Natural killer cell (primary cell): Measurements from ENCODE around the gene TLCD5. TPM values are rescaled to one million over a fixed set of nuclear protein-coding genes. Genes with fewer than 3 reads are reported as not detected.

Experiments
- ATAC-seq, 3 donors: fragments of 150-1000 bp in 2 of 3; fragments of 200-7000 bp in 1 of 3; cut with Tn5 transposase; 1 replicate in 1 of 3; 2 replicates in 2 of 3; pipeline ENCODE4 v1.10.0; 2021; ENCODE audit warnings: mild to moderate bottlenecking in 2 of 3, moderate library complexity in 2 of 3
- DNase-seq, 2 donors: peaks; one replicate each; pipeline versions ENCODE4 v3.0.0 to v3.0.0-alpha.2; 2013 to 2021; ENCODE audit warnings: mixed read lengths in 1 of 2
- H3K27ac ChIP-seq: one replicate; pipeline ENCODE4 v1.5.1; 2013; ENCODE audit warnings: mild to moderate bottlenecking, low read length
- H3K27me3 ChIP-seq: one replicate; pipeline ENCODE4 v1.6.1; 2013; ENCODE audit warnings: low read length; ENCODE audit not compliant: control insufficient read depth, insufficient read depth
- H3K36me3 ChIP-seq: one replicate; pipeline ENCODE4 v1.6.1; 2013; ENCODE audit warnings: low read length; ENCODE audit not compliant: control insufficient read depth, insufficient read depth
- H3K4me1 ChIP-seq: one replicate; pipeline ENCODE4 v1.6.1; 2013; ENCODE audit warnings: low read length; ENCODE audit not compliant: control insufficient read depth, insufficient read depth
- H3K4me3 ChIP-seq: one replicate; pipeline ENCODE4 v1.5.1; 2013; ENCODE audit warnings: low read length
- H3K9me3 ChIP-seq: one replicate; pipeline ENCODE4 v1.6.1; 2013; ENCODE audit warnings: low read length; ENCODE audit not compliant: control insufficient read depth, insufficient read depth
- H3K27ac Mint-ChIP-seq, 2 donors: one replicate each; pipeline ENCODE4 v1.8.0; 2022; ENCODE audit warnings: mild to moderate bottlenecking in 2 of 2, mixed read lengths in 2 of 2, moderate library complexity in 1 of 2
- H3K27me3 Mint-ChIP-seq, 2 donors: one replicate each; pipeline ENCODE4 v1.8.0; 2022; ENCODE audit warnings: low read depth in 2 of 2, mixed read lengths in 2 of 2
- H3K36me3 Mint-ChIP-seq: one replicate; pipeline ENCODE4 v1.8.0; 2022; ENCODE audit warnings: mixed read lengths
- H3K4me1 Mint-ChIP-seq, 2 donors: one replicate each; pipeline ENCODE4 v1.8.0; 2022; ENCODE audit warnings: mixed read lengths in 2 of 2
- H3K4me3 Mint-ChIP-seq: one replicate; pipeline ENCODE4 v1.8.0; 2022; ENCODE audit warnings: mild to moderate bottlenecking, moderate library complexity, mixed read lengths
- H3K9me3 Mint-ChIP-seq, 2 donors: one replicate each; pipeline ENCODE4 v1.8.0; 2022; ENCODE audit warnings: mixed read lengths in 2 of 2
- WGBS: methylation state at CpG from one replicate; pipeline ENCODE4 v1.1.7; 2013; ENCODE audit warnings: missing lambda C conversion rate; ENCODE audit not compliant: insufficient coverage; 5-methylcytosine and 5-hydroxymethylcytosine counted together
- intact Hi-C: fragments of 100-400 bp; cut with micrococcal nuclease; formaldehyde crosslinking; loops from one replicate; pipeline ENCODE4 v1.14.2; 2022
- total RNA-seq, 4 donors: library from RNA; stranded (reverse); fragments of 120-200 nt in 1 of 4; gene quantifications; one replicate each; pipeline versions ENCODE4 v1.2.3 to v1.2.4, GENCODE V29; 2013 to 2022
- TF ChIP-seq, protein P1 (sequence below): fragments of 200-600 bp; IDR thresholded peaks from one replicate; pipeline ENCODE4 v1.8.0; 2022; ENCODE audit warnings: antibody characterized with exemption

TLCD5 gene
- total RNA-seq, 3 donors from 2014 or later (not counting 1 experiment from before 2014, with no cell fraction given) = not detected

DNA sequence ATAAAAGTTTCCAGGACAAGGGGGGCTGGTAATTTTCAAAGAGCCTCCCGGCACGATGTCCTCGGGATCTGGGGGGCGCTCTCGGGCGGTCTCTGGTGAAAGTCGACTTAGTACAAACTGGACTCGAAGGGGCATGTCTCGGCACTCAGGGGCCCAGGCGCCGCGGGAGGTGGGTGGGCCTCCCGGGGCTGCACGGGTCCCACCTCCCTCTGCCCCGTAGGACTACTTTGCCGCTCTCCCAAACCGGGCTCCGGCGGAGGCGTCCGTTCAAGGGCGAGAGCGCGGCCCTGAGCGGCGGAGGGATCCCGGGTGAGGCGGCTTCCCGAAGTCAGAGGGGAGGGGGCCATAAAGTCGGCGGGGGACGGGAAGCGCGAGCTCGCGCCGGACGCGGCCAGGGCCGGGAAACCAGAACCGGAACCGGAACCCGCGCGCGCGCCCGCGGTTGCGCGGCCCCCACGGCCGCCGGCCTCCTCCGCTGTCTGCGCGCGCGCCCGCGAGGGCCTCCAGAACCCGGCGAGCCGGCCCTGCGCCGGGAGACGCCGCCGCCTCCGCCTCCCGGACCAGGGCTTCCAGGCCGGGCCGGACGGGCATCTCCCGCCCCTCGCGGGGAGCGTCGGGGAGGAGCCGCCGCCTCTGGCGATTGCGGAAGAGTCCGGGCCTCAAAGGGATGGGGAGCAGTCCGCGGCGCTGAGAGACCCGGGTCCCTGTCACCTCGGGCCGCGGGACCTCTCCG lies 11.0 kb downstream of the TLCD5 start, which contains the start of gene ARHGEF12:
ARHGEF12 (plus strand) TSS at position 506 of the 733 bp plus-strand sequence. CDS start 831 bp downstream, outside the sequence.
- Histone ChIP-seq H3K27me3 (peaks cover 27% of the 10 kb centered on the region), H3K27ac (peak within 1 kb of the TSS; percentile 38), H3K36me3 (no peaks in the 10 kb centered on the region), H3K4me1 (peaks cover 19% of the 10 kb centered on the region), H3K9me3 (no peaks in the 10 kb centered on the region), H3K4me3 (peak within 1 kb of the TSS; percentile 78)
- peaks cover 9% of the 10 kb centered on the region for H3K36me3 Mint-ChIP-seq
- ATAC-seq (peak; percentile 64 to 83 (median 77)), DNase-seq (peak; percentile 75 to 86)
- TF ChIP-seq, protein P1, sequence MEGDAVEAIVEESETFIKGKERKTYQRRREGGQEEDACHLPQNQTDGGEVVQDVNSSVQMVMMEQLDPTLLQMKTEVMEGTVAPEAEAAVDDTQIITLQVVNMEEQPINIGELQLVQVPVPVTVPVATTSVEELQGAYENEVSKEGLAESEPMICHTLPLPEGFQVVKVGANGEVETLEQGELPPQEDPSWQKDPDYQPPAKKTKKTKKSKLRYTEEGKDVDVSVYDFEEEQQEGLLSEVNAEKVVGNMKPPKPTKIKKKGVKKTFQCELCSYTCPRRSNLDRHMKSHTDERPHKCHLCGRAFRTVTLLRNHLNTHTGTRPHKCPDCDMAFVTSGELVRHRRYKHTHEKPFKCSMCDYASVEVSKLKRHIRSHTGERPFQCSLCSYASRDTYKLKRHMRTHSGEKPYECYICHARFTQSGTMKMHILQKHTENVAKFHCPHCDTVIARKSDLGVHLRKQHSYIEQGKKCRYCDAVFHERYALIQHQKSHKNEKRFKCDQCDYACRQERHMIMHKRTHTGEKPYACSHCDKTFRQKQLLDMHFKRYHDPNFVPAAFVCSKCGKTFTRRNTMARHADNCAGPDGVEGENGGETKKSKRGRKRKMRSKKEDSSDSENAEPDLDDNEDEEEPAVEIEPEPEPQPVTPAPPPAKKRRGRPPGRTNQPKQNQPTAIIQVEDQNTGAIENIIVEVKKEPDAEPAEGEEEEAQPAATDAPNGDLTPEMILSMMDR = no peak
- intact Hi-C loops = loop anchor here (2.0 to 5.0 kb wide), 3 partner anchors 131 to 859 kb away; no protein-coding TSS in a partner anchor
- H3K4me3 Mint-ChIP-seq = peak within 1 kb of the TSS; percentile 96
- H3K27me3 Mint-ChIP-seq = peaks cover 32 to 61% of the 10 kb centered on the region in 2 donors
- peak within 1 kb of the TSS; percentile 80 to 84 for H3K27ac Mint-ChIP-seq
- peaks cover 42 to 43% of the 10 kb centered on the region in 2 donors for H3K4me1 Mint-ChIP-seq
- WGBS = under 1% methylated on average over 92 of the region's 92 CpGs
- H3K9me3 Mint-ChIP-seq = no peaks in the 10 kb centered on the region

DNA sequence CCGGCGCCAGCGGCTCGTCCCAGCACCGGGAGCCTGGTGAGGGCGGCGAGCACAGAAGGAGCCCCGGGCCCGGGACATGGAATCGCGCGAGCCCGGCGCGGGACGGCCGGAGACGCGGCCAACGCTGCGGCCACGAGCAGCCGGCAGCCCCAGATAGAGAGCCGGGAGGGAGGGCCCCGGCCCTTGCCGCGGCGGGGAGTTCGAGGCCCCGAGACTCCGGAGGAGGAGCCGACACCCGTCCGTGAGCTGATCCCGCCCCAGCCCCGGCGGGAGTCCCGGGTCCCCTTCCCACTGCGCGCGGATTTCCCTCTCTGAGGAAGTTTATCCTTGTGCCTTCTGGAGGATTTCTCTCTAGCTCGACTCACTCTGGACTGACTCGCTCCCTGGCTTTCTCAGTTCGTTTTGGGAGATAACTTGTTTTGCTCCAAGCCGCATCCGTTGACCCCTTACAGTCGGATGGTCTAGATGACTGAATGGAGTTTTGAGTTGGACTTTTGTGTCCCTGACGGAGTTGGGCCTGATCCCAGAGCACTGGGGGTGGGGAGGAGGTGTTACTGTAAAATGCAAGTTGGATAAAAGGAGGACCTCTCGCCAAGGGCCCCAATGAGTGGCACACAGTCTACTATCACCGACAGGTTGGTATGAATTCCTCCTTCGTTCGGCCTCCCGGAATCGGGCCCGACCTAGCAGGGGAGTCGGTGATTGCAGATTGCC lies 11.7 kb downstream of the TLCD5 start:
- WGBS = under 1% methylated on average over 56 of the region's 56 CpGs
- Mint-ChIP-seq H3K4me1 (peaks cover 42 to 43% of the 10 kb centered on the region in 2 donors), H3K27ac (peak overlapping the region; percentile 80 to 84), H3K36me3 (peaks cover 9% of the 10 kb centered on the region), H3K27me3 (peaks cover 34 to 58% of the 10 kb centered on the region in 2 donors), H3K4me3 (peak overlapping the region; percentile 96), H3K9me3 (no peaks in the 10 kb centered on the region)
- ATAC-seq (peak; percentile 29 to 46 (median 36)), DNase-seq (peak in 1 of 2 donors; percentile 45)
- Histone ChIP-seq H3K4me3 (peak overlapping the region; percentile 78), H3K9me3 (no peaks in the 10 kb centered on the region), H3K36me3 (no peaks in the 10 kb centered on the region), H3K4me1 (peaks cover 19% of the 10 kb centered on the region), H3K27me3 (peaks cover 32% of the 10 kb centered on the region), H3K27ac (peak overlapping the region; percentile 38)
- TF ChIP-seq, protein P1 = no peak
- intact Hi-C loops = loop anchor here (5.0 kb wide), 2 partner anchors 131 to 776 kb away; no protein-coding TSS in a partner anchor

DNA sequence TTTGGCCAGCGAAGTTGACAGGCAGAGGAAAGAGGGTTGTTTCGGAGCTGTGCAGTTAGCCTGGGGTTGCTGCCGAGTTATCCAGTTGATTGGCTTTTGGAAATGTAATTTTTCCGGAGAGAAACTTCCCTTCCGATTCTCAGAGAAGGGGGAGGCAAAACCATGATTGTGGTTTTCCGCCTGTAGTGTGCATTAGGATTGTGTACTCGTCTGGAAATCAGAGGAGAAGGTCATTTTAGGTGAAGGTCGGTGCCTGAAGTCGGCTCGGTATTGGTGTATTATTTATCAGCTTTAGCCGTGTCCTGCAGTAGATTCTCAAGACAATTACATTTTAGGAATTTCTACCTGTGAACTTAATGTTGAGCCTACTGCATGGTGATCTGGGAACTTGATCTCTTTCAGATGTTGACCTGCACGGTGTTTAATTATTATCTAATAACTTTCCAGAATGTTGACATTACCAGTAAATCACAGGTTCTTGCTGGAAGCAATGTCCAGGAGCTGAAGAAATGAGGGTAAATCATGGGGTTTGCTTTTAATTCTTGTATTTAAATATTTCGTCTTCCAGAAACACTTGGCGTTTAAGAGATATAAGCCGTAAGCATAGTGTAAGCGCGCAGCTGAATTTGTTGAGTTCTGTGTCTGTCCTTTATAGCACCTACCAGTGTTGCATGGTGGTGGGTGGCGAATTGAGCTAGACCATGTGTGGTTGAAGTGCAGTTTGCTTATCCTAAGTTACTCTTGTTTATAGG lies 12.4 kb downstream of the TLCD5 start:
- H3K27me3 Mint-ChIP-seq = peaks cover 33 to 61% of the 10 kb centered on the region in 2 donors

More for the DNA sequence above, 12.4 kb downstream of the TLCD5 start:
- DNase-seq (no peak), ATAC-seq (no peak)
- H3K36me3 Mint-ChIP-seq = peaks cover 9% of the 10 kb centered on the region
- H3K4me3 ChIP-seq = peak overlapping the region; percentile 78
- H3K27me3 ChIP-seq = peaks cover 39% of the 10 kb centered on the region
- TF ChIP-seq, protein P1 = no peak
- no peaks in the 10 kb centered on the region for H3K9me3 Mint-ChIP-seq
- no peak overlapping the region for H3K27ac ChIP-seq
- peak overlapping the region; percentile 80 to 84 for H3K27ac Mint-ChIP-seq
- H3K36me3 ChIP-seq = no peaks in the 10 kb centered on the region
- intact Hi-C loops = loop anchor here (5.0 kb wide), 2 partner anchors 130 to 775 kb away; no protein-coding TSS in a partner anchor
- H3K4me3 Mint-ChIP-seq = peak overlapping the region; percentile 96
- H3K9me3 ChIP-seq = no peaks in the 10 kb centered on the region
- peaks cover 47 to 48% of the 10 kb centered on the region in 2 donors for H3K4me1 Mint-ChIP-seq
- WGBS = 39% methylated on average over 17 of the region's 18 CpGs
- H3K4me1 ChIP-seq = peaks cover 19% of the 10 kb centered on the region
